Hepatocyte (in vitro differentiated cells): ENCODE measurements around the gene TPH1. TPM values are rescaled to one million over a fixed set of nuclear protein-coding genes. Genes with fewer than 3 reads are reported as not detected.

Experiments used
- DNase-seq: peaks from one replicate; pipeline ENCODE4 v3.0.0-alpha.2; 2016; ENCODE audit warnings: low spot score
- H2AFZ ChIP-seq: fragments of 200-600 bp; sonication (generic); 2 replicates; pipeline ENCODE4 v1.6.0; 2016; ENCODE audit warnings: antibody characterized with exemption, mild to moderate bottlenecking
- H3K27ac ChIP-seq: fragments of 200-600 bp; sonication (generic); 2 replicates; pipeline ENCODE4 v1.5.1; 2016; ENCODE audit warnings: mild to moderate bottlenecking
- H3K27me3 ChIP-seq: fragments of 200-600 bp; sonication (generic); 2 replicates; pipeline ENCODE4 v1.6.1; 2016
- H3K36me3 ChIP-seq: fragments of 200-600 bp; sonication (generic); replicated peaks from 2 replicates; pipeline ENCODE4 v1.5.1; 2016; ENCODE audit warnings: low read depth; ENCODE audit not compliant: insufficient read depth
- H3K4me1 ChIP-seq: fragments of 200-600 bp; sonication (generic); 2 replicates; pipeline ENCODE4 v1.5.1; 2016; ENCODE audit warnings: mild to moderate bottlenecking, moderate library complexity; ENCODE audit not compliant: insufficient read depth
- H3K4me2 ChIP-seq: fragments of 200-600 bp; sonication (generic); 2 replicates; pipeline ENCODE4 v1.6.0; 2016
- H3K4me3 ChIP-seq: fragments of 200-600 bp; sonication (generic); 2 replicates; pipeline ENCODE4 v1.5.1; 2016; ENCODE audit warnings: mild to moderate bottlenecking
- H3K79me2 ChIP-seq: fragments of 200-600 bp; sonication (generic); 2 replicates; pipeline ENCODE4 v1.6.0; 2017; ENCODE audit warnings: mild to moderate bottlenecking
- H3K9me2 ChIP-seq: fragments of 200-600 bp; sonication (generic); replicated peaks from 2 replicates; pipeline ENCODE4 v1.6.0; 2017; ENCODE audit warnings: mild to moderate bottlenecking; ENCODE audit not compliant: insufficient read depth
- H3K9me3 ChIP-seq: fragments of 200-600 bp; sonication (generic); 2 replicates; pipeline ENCODE4 v1.5.1; 2016; ENCODE audit warnings: low read depth, mild to moderate bottlenecking
- H4K20me1 ChIP-seq: fragments of 200-600 bp; sonication (generic); 2 replicates; pipeline ENCODE4 v1.6.0; 2016; ENCODE audit warnings: mild to moderate bottlenecking; ENCODE audit not compliant: insufficient read depth, poor library complexity, severe bottlenecking
- EZH2 ChIP-seq: fragments of 200-600 bp; sonication (generic); IDR thresholded peaks from 2 replicates; pipeline ENCODE4 v1.6.1; 2016; ENCODE audit warnings: antibody characterized with exemption, mild to moderate bottlenecking, borderline replicate concordance
- EZH2phosphoT487 ChIP-seq: fragments of 200-600 bp; sonication (generic); IDR thresholded peaks from one replicate; pipeline ENCODE4 v1.6.1; 2018; ENCODE audit warnings: antibody characterized with exemption, mild to moderate bottlenecking, low read depth, moderate library complexity; ENCODE audit not compliant: unreplicated experiment, severe bottlenecking
- WGBS: methylation state at CpG from one replicate; pipeline ENCODE4 v1.1.6; 2016; ENCODE audit warnings: low lambda C conversion rate; ENCODE audit errors: missing lambda C conversion rate; 5-methylcytosine and 5-hydroxymethylcytosine counted together
- polyA plus RNA-seq: library from polyadenylated mRNA; unstranded; fragments of >200 nt; fragmentation: Nextera tagmentation; extraction: Ambion mirVana; gene quantifications from 2 replicates; pipeline ENCODE4 v1.2.1, GENCODE V29; 2016
- total RNA-seq: library from RNA; depleted of rRNA; stranded (reverse); fragments of >200 nt; gene quantifications from 2 replicates; pipeline ENCODE4 v1.2.3, GENCODE V29; 2014
- TF ChIP-seq, protein P1 (sequence below): fragments of 200-600 bp; sonication (generic); IDR thresholded peaks from 2 replicates; pipeline ENCODE4 v1.5.1; 2016; ENCODE audit warnings: antibody characterized with exemption, mild to moderate bottlenecking; ENCODE audit not compliant: poor library complexity

The TPH1 gene
- total and polyA plus RNA-seq, 2 experiments from 2014 or later, result 0.37 TPM; not detected in 1

DNA sequence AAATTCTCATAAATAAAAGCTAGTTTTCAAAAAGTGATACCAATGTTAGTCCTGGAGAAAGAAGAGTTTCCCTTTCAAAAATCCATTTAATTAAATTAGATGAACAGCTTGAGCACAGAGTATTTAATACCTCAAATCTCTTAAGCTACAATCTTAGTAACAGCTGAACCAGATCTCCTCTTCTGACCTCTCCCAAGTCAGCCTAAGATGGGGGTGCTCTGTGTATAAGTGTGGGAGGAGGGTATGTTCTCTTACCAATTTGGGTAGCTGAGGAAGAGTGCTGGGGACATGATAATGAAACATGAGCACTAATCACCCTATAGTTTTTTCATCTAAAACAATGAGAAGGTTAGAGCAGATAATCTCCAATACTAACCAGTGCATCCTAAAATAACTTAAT is 9.6 kb downstream of the TPH1 start:
- Histone ChIP-seq H3K4me2 (no peak overlapping the region), H3K9me3 (no peaks in the 10 kb centered on the region), H3K27ac (no peak overlapping the region), H3K79me2 (no peaks in the 10 kb centered on the region), H3K9me2 (no peaks in the 10 kb centered on the region), H3K4me3 (no peak overlapping the region), H4K20me1 (no peaks in the 10 kb centered on the region), H3K27me3 (peaks cover 8% of the 10 kb centered on the region), H3K4me1 (no peaks in the 10 kb centered on the region), H3K36me3 (no peaks in the 10 kb centered on the region), H2AFZ (no peak overlapping the region)
- TF ChIP-seq EZH2phosphoT487 (no peak), EZH2 (no peak)
- TF ChIP-seq, protein P1, sequence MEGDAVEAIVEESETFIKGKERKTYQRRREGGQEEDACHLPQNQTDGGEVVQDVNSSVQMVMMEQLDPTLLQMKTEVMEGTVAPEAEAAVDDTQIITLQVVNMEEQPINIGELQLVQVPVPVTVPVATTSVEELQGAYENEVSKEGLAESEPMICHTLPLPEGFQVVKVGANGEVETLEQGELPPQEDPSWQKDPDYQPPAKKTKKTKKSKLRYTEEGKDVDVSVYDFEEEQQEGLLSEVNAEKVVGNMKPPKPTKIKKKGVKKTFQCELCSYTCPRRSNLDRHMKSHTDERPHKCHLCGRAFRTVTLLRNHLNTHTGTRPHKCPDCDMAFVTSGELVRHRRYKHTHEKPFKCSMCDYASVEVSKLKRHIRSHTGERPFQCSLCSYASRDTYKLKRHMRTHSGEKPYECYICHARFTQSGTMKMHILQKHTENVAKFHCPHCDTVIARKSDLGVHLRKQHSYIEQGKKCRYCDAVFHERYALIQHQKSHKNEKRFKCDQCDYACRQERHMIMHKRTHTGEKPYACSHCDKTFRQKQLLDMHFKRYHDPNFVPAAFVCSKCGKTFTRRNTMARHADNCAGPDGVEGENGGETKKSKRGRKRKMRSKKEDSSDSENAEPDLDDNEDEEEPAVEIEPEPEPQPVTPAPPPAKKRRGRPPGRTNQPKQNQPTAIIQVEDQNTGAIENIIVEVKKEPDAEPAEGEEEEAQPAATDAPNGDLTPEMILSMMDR, result no peak
- DNase-seq, result no peak

DNA sequence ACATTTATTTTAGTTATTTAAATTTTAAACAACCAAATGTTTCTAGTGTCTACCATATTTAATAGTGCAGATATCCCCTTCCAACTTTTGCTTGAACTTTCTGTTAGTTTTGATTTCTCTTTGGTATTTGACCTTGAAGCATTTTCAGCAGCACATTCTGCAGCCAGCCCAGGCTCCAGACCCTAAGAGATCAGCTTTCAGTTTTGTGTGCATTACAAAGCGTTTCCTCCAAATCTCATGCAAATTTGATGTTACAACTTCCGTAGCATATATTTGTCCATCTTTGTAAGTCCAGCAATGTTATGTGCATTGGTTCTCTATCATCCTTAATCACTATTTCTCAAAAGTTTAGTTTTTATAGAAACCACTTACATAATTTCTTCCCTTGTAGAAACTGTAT is 18.6 kb downstream of the TPH1 start:
- no peaks in the 10 kb centered on the region for H3K79me2 ChIP-seq
- H3K4me3 ChIP-seq, result no peak overlapping the region
- no peaks in the 10 kb centered on the region for H3K36me3 ChIP-seq
- H3K9me2 ChIP-seq, result no peaks in the 10 kb centered on the region
- no peak overlapping the region for H3K4me2 ChIP-seq
- no peaks in the 10 kb centered on the region for H3K4me1 ChIP-seq
- H3K9me3 ChIP-seq, result no peaks in the 10 kb centered on the region
- H3K27ac ChIP-seq, result no peak overlapping the region
- no peak for DNase-seq
- no peaks in the 10 kb centered on the region for H4K20me1 ChIP-seq
- no peak overlapping the region for H2AFZ ChIP-seq
- TF ChIP-seq EZH2 (no peak), EZH2phosphoT487 (no peak)
- TF ChIP-seq, protein P1, result no peak
- H3K27me3 ChIP-seq, result no peaks in the 10 kb centered on the region
- 84% methylated on average over 2 of the region's 2 CpGs for WGBS

DNA sequence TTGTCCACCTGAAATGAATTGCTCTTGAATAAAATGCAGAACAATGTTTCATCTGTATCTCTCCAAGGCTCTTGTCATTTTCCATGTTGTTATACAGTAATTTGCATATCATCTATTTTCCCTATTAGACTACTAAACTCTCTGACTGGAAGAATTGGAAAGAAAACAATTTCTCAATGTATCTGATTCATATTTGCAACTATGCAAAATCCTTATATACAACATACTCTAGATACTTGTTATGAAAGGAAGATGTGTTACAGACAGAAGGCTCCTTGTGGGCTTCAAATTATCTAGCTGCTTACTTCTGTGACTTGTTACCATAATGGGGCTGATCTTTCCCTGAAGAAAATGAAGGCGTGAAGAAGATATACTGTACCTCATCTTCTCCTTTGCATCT is 23.6 kb downstream of the TPH1 start:
- no peak overlapping the region for H3K4me3 ChIP-seq
- no peaks in the 10 kb centered on the region for H3K27me3 ChIP-seq
- WGBS, result 78% methylated on average over 1 of the region's 1 CpG
- TF ChIP-seq EZH2phosphoT487, result no peak
- TF ChIP-seq EZH2, result no peak
- TF ChIP-seq, protein P1, result no peak
- H2AFZ ChIP-seq, result no peak overlapping the region
- H3K27ac ChIP-seq, result no peak overlapping the region
- H3K79me2 ChIP-seq, result no peaks in the 10 kb centered on the region
- H3K4me1 ChIP-seq, result no peaks in the 10 kb centered on the region
- no peaks in the 10 kb centered on the region for H4K20me1 ChIP-seq
- H3K9me2 ChIP-seq, result no peaks in the 10 kb centered on the region
- no peak for DNase-seq
- no peak overlapping the region for H3K4me2 ChIP-seq
- no peaks in the 10 kb centered on the region for H3K36me3 ChIP-seq
- no peaks in the 10 kb centered on the region for H3K9me3 ChIP-seq

DNA sequence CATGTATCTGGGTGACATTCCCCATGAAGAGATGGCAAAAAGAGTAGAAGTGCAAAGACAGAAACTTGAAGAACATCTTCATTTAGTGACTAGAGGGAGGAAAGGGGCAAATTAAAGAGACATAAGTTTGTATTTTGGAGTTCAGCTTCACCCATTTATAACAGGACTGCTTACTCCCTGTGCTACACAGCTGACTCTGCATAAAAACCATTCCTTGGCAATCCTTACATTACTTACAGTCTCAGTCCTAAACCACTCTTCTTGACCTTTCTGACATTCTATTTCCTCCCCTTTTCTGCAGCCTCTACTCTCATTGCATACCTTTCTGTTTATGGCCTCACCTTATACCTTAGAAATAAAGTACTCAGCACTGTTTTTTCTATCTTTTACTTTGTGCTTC is 26.4 kb downstream of the TPH1 start:
- H4K20me1 ChIP-seq, result no peaks in the 10 kb centered on the region
- DNase-seq, result no peak
- no peaks in the 10 kb centered on the region for H3K9me2 ChIP-seq
- H3K36me3 ChIP-seq, result no peaks in the 10 kb centered on the region
- H3K27me3 ChIP-seq, result no peaks in the 10 kb centered on the region
- no peaks in the 10 kb centered on the region for H3K79me2 ChIP-seq
- H3K9me3 ChIP-seq, result no peaks in the 10 kb centered on the region
- no peak overlapping the region for H3K4me2 ChIP-seq
- no peak overlapping the region for H3K27ac ChIP-seq
- no peak overlapping the region for H3K4me3 ChIP-seq
- no peak overlapping the region for H2AFZ ChIP-seq
- H3K4me1 ChIP-seq, result no peaks in the 10 kb centered on the region
- TF ChIP-seq EZH2phosphoT487, result no peak
- TF ChIP-seq, protein P1, result no peak
- TF ChIP-seq EZH2, result no peak
